Esophagus squamous epithelium (tissue), 5 donors: Measurements from ENCODE around the gene ARMC8. TPM values are rescaled to one million over a fixed set of nuclear protein-coding genes. Genes with fewer than 3 reads are reported as not detected.

Experiments
- DNase-seq: peaks from one replicate; lab custom pipeline; 2025; lab: John Stamatoyannopoulos, UW
- H3K27ac ChIP-seq, 4 donors: fragments of 200-600 bp; sonication (generic); one replicate each; pipeline ENCODE4 v1.5.1; 2016 to 2019; ENCODE audit warnings: mild to moderate bottlenecking in 1 of 4
- H3K27me3 ChIP-seq, 4 donors: fragments of 200-600 bp; sonication (generic); 1 replicate in 3 of 4; 2 replicates in 1 of 4; pipeline versions ENCODE4 v1.5.1 to v1.6.0; 2017 to 2021; ENCODE audit warnings: antibody characterized with exemption in 1 of 4
- H3K36me3 ChIP-seq, 3 donors: fragments of 200-600 bp; sonication (generic); one replicate each; pipeline ENCODE4 v1.5.1; 2016 to 2019
- H3K4me1 ChIP-seq, 3 donors: fragments of 200-600 bp; sonication (generic); one replicate each; pipeline ENCODE4 v1.5.1; 2017 to 2019
- H3K4me3 ChIP-seq, 4 donors: fragments of 200-600 bp; sonication (generic); 1 replicate in 3 of 4; 2 replicates in 1 of 4; pipeline ENCODE4 v1.5.1; 2016 to 2019; ENCODE audit warnings: mild to moderate bottlenecking in 2 of 4, moderate library complexity in 1 of 4
- H3K9me3 ChIP-seq, 3 donors: fragments of 200-600 bp; sonication (generic); one replicate each; pipeline ENCODE4 v1.5.1; 2016 to 2019
- POLR2A ChIP-seq, 4 donors: fragments of 450-650 bp; IDR thresholded peaks; one replicate each; pipeline ENCODE4 v1.6.1; 2017; ENCODE audit warnings: antibody characterized with exemption in 4 of 4, mild to moderate bottlenecking in 4 of 4, moderate library complexity in 3 of 4
- WGBS, 2 donors: methylation state at CpG; one replicate each; pipeline ENCODE4 v1.1.5; 2018; 5-methylcytosine and 5-hydroxymethylcytosine counted together
- intact Hi-C: fragments of 100-400 bp; cut with DNase I; formaldehyde crosslinking; loops from one replicate; pipeline ENCODE4 v1.15.0; 2022
- total RNA-seq, 4 donors: library from RNA; depleted of rRNA; stranded (reverse); fragments of >200 nt; gene quantifications; one replicate each; pipeline ENCODE4 v1.1.0, GENCODE V29; 2016
- TF ChIP-seq, protein P1 (sequence below), 6 experiments: fragments of 450-650 bp in 4 of 6; fragments of 200-600 bp in 2 of 6; sonication (generic) in 2 of 6; IDR thresholded peaks; one replicate each; pipeline ENCODE4 v1.5.1; 2016 to 2019; ENCODE audit warnings: antibody characterized with exemption in 6 of 6, mild to moderate bottlenecking in 4 of 6, moderate library complexity in 4 of 6
- donor health status: DM: yes; HTN: yes; CAD: no.

Gene ARMC8
- total RNA-seq, 4 donors from 2014 or later: 29.7 to 59.3 (median 34.6) TPM

GRCh38 chr3:138219255-138219654 lies 32.2 kb downstream of the ARMC8 start:
- DNase-seq: no peak
- no peak overlapping the region for H3K4me3 ChIP-seq
- H3K4me1 ChIP-seq: peaks cover 0 to 19% (median 4%) of the 10 kb centered on the region in 3 donors
- intact Hi-C loops: no loop called here
- H3K27me3 ChIP-seq: no peaks in the 10 kb centered on the region
- H3K9me3 ChIP-seq: no peaks in the 10 kb centered on the region
- 46 to 53% methylated on average over 1 of the region's 1 CpG for WGBS, 2 donors
- no peak overlapping the region for H3K27ac ChIP-seq
- no peak for TF ChIP-seq POLR2A (IDR thresholded peaks at IDR 0.05)
- TF ChIP-seq, protein P1, sequence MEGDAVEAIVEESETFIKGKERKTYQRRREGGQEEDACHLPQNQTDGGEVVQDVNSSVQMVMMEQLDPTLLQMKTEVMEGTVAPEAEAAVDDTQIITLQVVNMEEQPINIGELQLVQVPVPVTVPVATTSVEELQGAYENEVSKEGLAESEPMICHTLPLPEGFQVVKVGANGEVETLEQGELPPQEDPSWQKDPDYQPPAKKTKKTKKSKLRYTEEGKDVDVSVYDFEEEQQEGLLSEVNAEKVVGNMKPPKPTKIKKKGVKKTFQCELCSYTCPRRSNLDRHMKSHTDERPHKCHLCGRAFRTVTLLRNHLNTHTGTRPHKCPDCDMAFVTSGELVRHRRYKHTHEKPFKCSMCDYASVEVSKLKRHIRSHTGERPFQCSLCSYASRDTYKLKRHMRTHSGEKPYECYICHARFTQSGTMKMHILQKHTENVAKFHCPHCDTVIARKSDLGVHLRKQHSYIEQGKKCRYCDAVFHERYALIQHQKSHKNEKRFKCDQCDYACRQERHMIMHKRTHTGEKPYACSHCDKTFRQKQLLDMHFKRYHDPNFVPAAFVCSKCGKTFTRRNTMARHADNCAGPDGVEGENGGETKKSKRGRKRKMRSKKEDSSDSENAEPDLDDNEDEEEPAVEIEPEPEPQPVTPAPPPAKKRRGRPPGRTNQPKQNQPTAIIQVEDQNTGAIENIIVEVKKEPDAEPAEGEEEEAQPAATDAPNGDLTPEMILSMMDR (IDR thresholded peaks at IDR 0.05): no peak
- peaks cover 0 to 34% (median 3%) of the 10 kb centered on the region in 3 donors for H3K36me3 ChIP-seq

DNA sequence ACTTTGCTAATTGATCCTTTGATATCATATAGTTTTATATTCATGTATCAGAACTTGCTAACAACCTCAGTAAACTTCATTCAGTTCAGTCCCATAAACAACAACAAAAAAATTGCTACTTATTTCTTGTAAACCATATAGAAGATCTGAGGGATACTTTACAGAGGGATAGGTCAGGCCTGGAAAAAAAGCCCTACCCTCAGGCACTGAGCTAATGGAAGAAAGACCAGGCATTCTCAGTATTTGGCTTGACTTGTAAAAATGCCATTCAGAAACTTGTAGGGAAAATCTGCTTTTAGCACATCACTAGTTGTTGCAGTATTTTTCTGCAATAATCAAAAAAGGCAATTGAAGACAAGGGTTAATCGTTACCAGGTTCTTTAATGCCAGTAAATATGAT lies 33.1 kb downstream of the ARMC8 start:
- Histone ChIP-seq H3K27me3 (no peaks in the 10 kb centered on the region), H3K36me3 (peaks cover 0 to 40% (median 13%) of the 10 kb centered on the region in 3 donors), H3K9me3 (no peaks in the 10 kb centered on the region), H3K4me3 (no peak overlapping the region), H3K27ac (no peak overlapping the region), H3K4me1 (peaks cover 0 to 19% (median 4%) of the 10 kb centered on the region in 3 donors)
- DNase-seq: no peak
- intact Hi-C loops: no loop called here
- no peak for TF ChIP-seq POLR2A (IDR thresholded peaks at IDR 0.05)
- TF ChIP-seq, protein P1 (IDR thresholded peaks at IDR 0.05): no peak
- 88 to 90% methylated on average over 1 of the region's 1 CpG for WGBS, 2 donors

DNA sequence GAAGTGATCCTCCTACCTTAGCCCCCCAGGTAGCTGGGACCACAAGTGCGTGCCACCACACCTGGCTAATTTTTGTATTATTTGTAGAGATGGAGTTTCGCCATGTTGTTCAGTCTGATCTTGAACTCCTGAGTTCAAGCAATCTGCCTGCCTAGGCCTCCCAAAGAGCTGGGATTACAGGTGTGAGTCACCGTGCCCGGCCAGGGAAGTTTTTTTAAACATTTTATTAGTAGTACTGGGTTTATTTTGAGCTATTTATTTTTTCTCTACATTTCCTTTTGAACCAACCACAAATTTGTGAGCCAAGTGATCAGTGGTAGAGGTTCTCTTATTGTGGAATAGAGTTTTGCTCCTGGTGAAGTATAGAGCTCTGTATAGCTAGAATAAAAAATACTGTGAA lies 33.7 kb downstream of the ARMC8 start:
- Histone ChIP-seq H3K4me1 (peaks cover 0 to 19% (median 4%) of the 10 kb centered on the region in 3 donors), H3K36me3 (peaks cover 0 to 42% (median 15%) of the 10 kb centered on the region in 3 donors), H3K9me3 (no peaks in the 10 kb centered on the region), H3K27me3 (no peaks in the 10 kb centered on the region), H3K27ac (no peak overlapping the region), H3K4me3 (no peak overlapping the region)
- DNase-seq: no peak
- TF ChIP-seq, protein P1 (IDR thresholded peaks at IDR 0.05): no peak
- TF ChIP-seq POLR2A (IDR thresholded peaks at IDR 0.05): no peak
- intact Hi-C loops: no loop called here
- WGBS, 2 donors: 72 to 93% methylated on average over 4 of the region's 4 CpGs

DNA sequence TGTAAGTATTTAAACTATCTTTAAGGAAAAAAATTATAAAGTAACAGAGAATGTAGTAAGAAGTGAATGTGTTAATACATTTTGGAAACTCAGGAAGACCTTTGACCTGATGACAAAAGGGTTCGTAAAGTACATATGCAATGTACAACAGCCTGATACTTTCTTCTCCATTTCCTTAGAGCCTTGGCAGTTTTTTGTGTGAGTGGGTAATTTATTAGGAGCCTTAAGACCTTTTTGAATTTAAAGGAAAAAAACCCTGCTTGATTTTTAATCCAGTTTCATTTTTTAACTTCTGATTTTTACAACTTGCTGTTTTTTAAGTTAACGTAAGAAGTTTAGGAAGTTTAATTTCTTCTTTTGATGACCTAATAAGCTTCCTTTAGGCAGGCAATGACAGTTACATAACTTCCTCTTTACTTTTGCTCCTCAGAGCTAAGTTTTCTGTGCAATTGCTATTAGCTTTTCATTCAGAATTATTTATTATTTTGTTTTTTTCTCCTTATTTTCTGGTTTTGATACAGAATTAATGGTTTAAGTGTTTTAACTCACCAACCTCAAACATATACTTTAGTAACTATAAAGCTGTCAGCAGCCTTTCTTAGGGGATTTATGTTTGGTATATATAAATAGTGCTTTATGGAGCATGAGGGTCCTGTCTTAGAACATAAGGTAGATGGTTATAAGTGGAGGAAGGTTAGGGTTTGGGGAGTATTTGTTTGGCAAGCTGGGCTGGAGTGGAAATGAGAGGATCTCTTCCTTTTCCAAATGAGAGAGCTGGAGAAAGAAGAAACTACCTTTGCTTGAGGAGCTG lies 35.2 kb downstream of the ARMC8 start:
- intact Hi-C loops: no loop called here
- Histone ChIP-seq H3K4me1 (peaks cover 0 to 19% (median 4%) of the 10 kb centered on the region in 3 donors), H3K36me3 (peaks cover 0 to 58% (median 18%) of the 10 kb centered on the region in 3 donors), H3K27me3 (no peaks in the 10 kb centered on the region), H3K27ac (peak overlapping the region in 2 of 4 donors; percentile 26 to 47), H3K4me3 (no peak overlapping the region), H3K9me3 (no peaks in the 10 kb centered on the region)
- WGBS, 2 donors: 65 to 67% methylated on average over 2 of the region's 2 CpGs
- no peak for TF ChIP-seq POLR2A (IDR thresholded peaks at IDR 0.05)
- TF ChIP-seq, protein P1 (IDR thresholded peaks at IDR 0.05): no peak
- DNase-seq: no peak

- intact Hi-C loops: no loop called here
- TF ChIP-seq, protein P1 (IDR thresholded peaks at IDR 0.05): no peak
- TF ChIP-seq POLR2A (IDR thresholded peaks at IDR 0.05): no peak
- Histone ChIP-seq H3K4me1 (peaks cover 0 to 19% (median 4%) of the 10 kb centered on the region in 3 donors), H3K4me3 (no peak overlapping the region), H3K27ac (peak overlapping the region in 2 of 4 donors; percentile 26 to 47), H3K9me3 (no peaks in the 10 kb centered on the region), H3K36me3 (peaks cover 0 to 64% (median 18%) of the 10 kb centered on the region in 3 donors), H3K27me3 (no peaks in the 10 kb centered on the region)
- WGBS, 2 donors: 63 to 77% methylated on average over 2 of the region's 2 CpGs
- no peak for DNase-seq
Observed at GRCh38 chr3:138222942-138223287, 35.8 kb downstream of the ARMC8 start.
